Pancreas (tissue), 10 donors: ENCODE measurements around the gene RBMS2. TPM values are rescaled to one million over a fixed set of nuclear protein-coding genes. Genes with fewer than 3 reads are reported as not detected.
"Not testable (repeated sequence)": the region's sequence is repeated elsewhere in the genome, so short reads cannot be mapped to it uniquely, and the experiment has no call there.

ENCODE experiments used
- ATAC-seq, 4 donors: fragments of 200-7000 bp; cut with Tn5 transposase; one replicate each; pipeline versions ENCODE4 v1.8.0 to v1.9.1; 2020; ENCODE audit warnings: mild to moderate bottlenecking in 4 of 4, moderate library complexity in 4 of 4
- DNase-seq, 6 donors: peaks; one replicate each; pipeline ENCODE4 v3.0.0-alpha.2; 2020
- FAIRE-seq: peaks from 2 replicates; lab custom pipeline; 2012; peaks lifted over from hg19 to GRCh38; lab: Jason Lieb, UNC
- H3K27ac ChIP-seq, 4 donors: fragments of 200-600 bp; sonication (generic); 1 replicate in 3 of 4; 2 replicates in 1 of 4; pipeline versions ENCODE4 v1.5.0 to v1.8.0; 2020
- H3K27me3 ChIP-seq, 4 donors: fragments of 200-600 bp; one replicate each; pipeline ENCODE4 v1.8.0; 2021
- H3K36me3 ChIP-seq, 3 donors: fragments of 200-600 bp; sonication (generic) in 1 of 3; one replicate each; pipeline versions ENCODE4 v1.5.0 to v1.8.0; 2020 to 2021
- H3K4me1 ChIP-seq, 3 donors: fragments of 200-600 bp; one replicate each; pipeline ENCODE4 v1.8.0; 2021
- H3K4me3 ChIP-seq, 4 donors: fragments of 200-600 bp; sonication (generic) in 2 of 4; one replicate each; pipeline versions ENCODE4 v1.5.0 to v1.8.0; 2020 to 2021
- H3K9me3 ChIP-seq, 4 donors: fragments of 200-600 bp; one replicate each; pipeline ENCODE4 v1.8.0; 2021
- CTCF ChIP-seq, 4 donors: fragments of 200-600 bp; sonication (generic) in 3 of 4; IDR thresholded peaks; one replicate each; pipeline versions ENCODE4 v1.5.0 to v1.8.0; 2021; ENCODE audit warnings: antibody characterized with exemption in 4 of 4
- WGBS, 2 donors: extraction: QIAGEN DNeasy Blood & Tissue Kit; methylation state at CpG; one replicate each; pipeline ENCODE4 v1.1.7; 2013; 5-methylcytosine and 5-hydroxymethylcytosine counted together
- intact Hi-C, 3 donors: fragments of 100-400 bp; cut with DNase I; formaldehyde crosslinking; loops; one replicate each; pipeline versions ENCODE4 v1.11.1 to v1.14.2; 2022
- polyA plus RNA-seq, 2 donors: library from polyadenylated mRNA; stranded (reverse); fragments of 200-250 nt; gene quantifications; one replicate each; pipeline ENCODE4 v1.2.3, GENCODE V29; 2013
- total RNA-seq, 6 donors: library from RNA; stranded (reverse); fragmentation: NEBNext Ultra II Directional in 4 of 6; extraction: Animal tissue kit (Norgen Biotek cat#: 25700) in 4 of 6; gene quantifications; one replicate each; pipeline versions ENCODE4 v1.2.1 to v1.2.4, GENCODE V29; 2021 to 2023
- donor health status: healthy with polysubstance abuse.
- donor health status: DM: no; HTN: no; CAD: no; lungs with moderate emphysema.
- donor health status: DM: no; HTN: no; CAD: no.
- donor health status: control.
- donor health status: control.
- donor health status: Bipolar disorder and iron deficiency.
- donor health status: DM: yes; HTN: yes; CAD: no.
- donor health status: DM: no; HTN: no; CAD: no.
- donor health status: DM: no; HTN: no; CAD: no.
- donor health status: DM: yes; HTN: yes; CAD: no.

RBMS2 gene
- total and polyA plus RNA-seq, 8 donors: 5.4 to 30.8 (median 10.4) TPM

GRCh38 chr12:56487448-56488040, 34.1 kb upstream of the RBMS2 start:
- WGBS, 2 donors: 1% methylated on average over 43 to 44 of the region's 44 CpGs
- peaks cover 0 to 3% (median 0%) of the 10 kb centered on the region in 3 donors for H3K4me1 ChIP-seq
- intact Hi-C loops: no loop called here
- peak overlapping the region; percentile 65 to 83 (median 81) for H3K27ac ChIP-seq
- TF ChIP-seq CTCF (IDR thresholded peaks at IDR 0.05): no peak
- H3K9me3 ChIP-seq: no peaks in the 10 kb centered on the region
- FAIRE-seq (no peak), DNase-seq (peak; percentile 56 to 91 (median 76)), ATAC-seq (peak; percentile 65 to 76 (median 74))
- H3K27me3 ChIP-seq: no peaks in the 10 kb centered on the region
- peak overlapping the region; percentile 67 to 79 (median 73) for H3K4me3 ChIP-seq
- no peaks in the 10 kb centered on the region for H3K36me3 ChIP-seq

- FAIRE-seq: no peak
- Histone ChIP-seq H3K4me1 (peaks cover 0 to 3% (median 0%) of the 10 kb centered on the region in 3 donors), H3K36me3 (no peaks in the 10 kb centered on the region), H3K27me3 (no peaks in the 10 kb centered on the region), H3K9me3 (no peaks in the 10 kb centered on the region), H3K27ac (peak within 1 kb of the TSS; percentile 65 to 83 (median 81)), H3K4me3 (peak within 1 kb of the TSS; percentile 67 to 79 (median 73))
- intact Hi-C loops: no loop called here
- DNase-seq: peak; percentile 84 to 92 (median 87)
- no peak for TF ChIP-seq CTCF (IDR thresholded peaks at IDR 0.05)
- peak; percentile 91 to 97 (median 94) for ATAC-seq
- 12 to 13% methylated on average over 54 to 59 of the region's 59 CpGs for WGBS, 2 donors
Observed at GRCh38 chr12:56488041-56488955, 33.3 kb upstream of the RBMS2 start, which contains the start of gene GLS2. TSS of gene GLS2 (minus strand) at chr12:56488161. CDS start at chr12:56488118, 43 bp downstream.

GRCh38 chr12:56490360-56490759, 31.3 kb upstream of the RBMS2 start:
- Histone ChIP-seq H3K36me3 (no peaks in the 10 kb centered on the region), H3K4me3 (no peak overlapping the region), H3K9me3 (no peaks in the 10 kb centered on the region), H3K27me3 (no peaks in the 10 kb centered on the region), H3K4me1 (peaks cover 0 to 3% (median 0%) of the 10 kb centered on the region in 3 donors), H3K27ac (no peak overlapping the region)
- DNase-seq (no peak), ATAC-seq (no peak), FAIRE-seq (no peak)
- intact Hi-C loops: no loop called here
- no peak for TF ChIP-seq CTCF (IDR thresholded peaks at IDR 0.05)

- 86 to 87% methylated on average over 29 to 31 of the region's 31 CpGs for WGBS, 2 donors
- H3K36me3 ChIP-seq, H3K4me3 ChIP-seq, ATAC-seq, H3K9me3 ChIP-seq, intact Hi-C loops, H3K27ac ChIP-seq, H3K4me1 ChIP-seq, FAIRE-seq, H3K27me3 ChIP-seq: not testable (repeated sequence)
- DNase-seq: peak in 1 of 6 donors; percentile 64
Observed at GRCh38 chr12:56493409-56494105, 28.1 kb upstream of the RBMS2 start.

GRCh38 chr12:56494106-56494415, 27.6 kb upstream of the RBMS2 start:
- H3K36me3 ChIP-seq, ATAC-seq, H3K27me3 ChIP-seq, intact Hi-C loops, DNase-seq, H3K9me3 ChIP-seq, H3K27ac ChIP-seq, FAIRE-seq, H3K4me3 ChIP-seq, H3K4me1 ChIP-seq: not testable (repeated sequence)
- 94% methylated on average over 15 of the region's 15 CpGs for WGBS, 2 donors

GRCh38 chr12:56494481-56494880, 27.1 kb upstream of the RBMS2 start:
- H3K36me3 ChIP-seq, intact Hi-C loops, H3K27me3 ChIP-seq, H3K9me3 ChIP-seq, ATAC-seq, H3K4me3 ChIP-seq, H3K4me1 ChIP-seq, H3K27ac ChIP-seq, FAIRE-seq: not testable (repeated sequence)
- peak in 1 of 6 donors; percentile 69 for DNase-seq
- 95 to 96% methylated on average over 20 to 27 of the region's 27 CpGs for WGBS, 2 donors
